HCT116 (cell line): Measurements from ENCODE around the gene GNG12. TPM values are rescaled to one million over a fixed set of nuclear protein-coding genes. Genes with fewer than 3 reads are reported as not detected.

ENCODE experiments used
- ATAC-seq: fragments of 200-7000 bp; cut with Tn5 transposase; 2 replicates; pipeline ENCODE4 v1.9.1; 2020; ENCODE audit warnings: mild to moderate bottlenecking, moderate library complexity
- BruUV-seq: library from RNA; stranded (reverse); fragments of 400-500 nt; replicated peaks from 2 replicates; lab custom pipeline; 2021; lab: Mats Ljungman, UMichigan
- CTCF ChIA-PET: fragments of 300-600 bp; sonication (Branson Sonifier 250); formaldehyde crosslinking; loops from one replicate; lab custom pipeline; 2021; ENCODE audit warnings: antibody characterized with exemption; lab: Charles Lee
- POLR2A ChIA-PET: fragments of 300-600, 350-600 bp; sonication (Branson Sonifier 250); formaldehyde crosslinking; loops from one replicate; lab custom pipeline; 2021; ENCODE audit warnings: antibody characterized with exemption; lab: Charles Lee
- RAD21 ChIA-PET, 2 experiments: fragments of 300-600 bp; sonication (Branson Sonifier 250); formaldehyde crosslinking; loops; one replicate each; lab custom pipeline; 2023; ENCODE audit warnings: low total read pairs in 2 of 2; ENCODE audit not compliant: uncharacterized antibody in 2 of 2, unreplicated experiment in 2 of 2, low non-redundant PET in 1 of 2; lab: Charles Lee
- DNase-seq: peaks from one replicate; pipeline ENCODE4 v3.0.0-alpha.2; 2010; ENCODE audit warnings: low read depth, low spot score
- H2AFZ ChIP-seq: fragments of 200-600 bp; shearing (Covaris generic), sonication (generic); 2 replicates; pipeline ENCODE4 v1.6.1; 2017; ENCODE audit warnings: low read depth, mixed run types, mixed read lengths, antibody characterized with exemption, low read length; ENCODE audit not compliant: poor library complexity, severe bottlenecking
- H3K27ac ChIP-seq: 2 replicates; pipeline ENCODE4 v1.5.1; 2012; ENCODE audit warnings: low read depth, low read length
- H3K27me3 ChIP-seq: fragments of 200-600 bp; sonication (generic); 2 replicates; pipeline ENCODE4 v1.6.1; 2016; ENCODE audit warnings: mixed run types, low read length, mixed read lengths; ENCODE audit not compliant: insufficient read depth
- H3K36me3 ChIP-seq, 2 experiments: fragments of 200-500 bp in 1 of 2; fragments of 200-600 bp in 1 of 2; sonication (Bioruptor generic) in 1 of 2; sonication (generic) in 1 of 2; 2 replicates each; pipeline versions ENCODE4 v1.5.1 to v1.6.1; 2014 to 2016; ENCODE audit warnings: low read length in 2 of 2, inconsistent platforms in 1 of 2, mixed read lengths in 1 of 2, mixed run types in 1 of 2; ENCODE audit not compliant: insufficient read depth in 2 of 2, control insufficient read depth in 1 of 2
- H3K4me1 ChIP-seq, 2 experiments: fragments of 200-600 bp in 1 of 2; sonication (generic) in 1 of 2; 2 replicates each; pipeline versions ENCODE4 v1.5.1 to v1.6.1; 2012 to 2017; ENCODE audit warnings: low read length in 2 of 2, inconsistent platforms in 1 of 2, mild to moderate bottlenecking in 1 of 2, mixed read lengths in 1 of 2, mixed run types in 1 of 2, moderate library complexity in 1 of 2; ENCODE audit not compliant: insufficient read depth in 2 of 2, control insufficient read depth in 1 of 2
- H3K4me2 ChIP-seq: fragments of 200-600 bp; sonication (generic); 2 replicates; pipeline ENCODE4 v1.6.1; 2017; ENCODE audit warnings: mixed run types, low read length, mixed read lengths
- H3K4me3 ChIP-seq, 2 experiments: fragments of 200-600 bp in 1 of 2; sonication (generic) in 1 of 2; replicated peaks in 1 of 2; 2 replicates each; pipeline ENCODE4 v1.5.1; 2011 to 2016; ENCODE audit warnings: low read length in 2 of 2, control low read depth in 1 of 2, low read depth in 1 of 2, mild to moderate bottlenecking in 1 of 2, mixed read lengths in 1 of 2, mixed run types in 1 of 2
- H3K79me2 ChIP-seq: fragments of 200-600 bp; sonication (generic); 2 replicates; pipeline ENCODE4 v1.6.1; 2017; ENCODE audit warnings: mild to moderate bottlenecking, mixed run types, low read length, moderate library complexity, mixed read lengths; ENCODE audit not compliant: insufficient read depth
- H3K9ac ChIP-seq: fragments of 200-600 bp; sonication (generic); 2 replicates; pipeline ENCODE4 v1.6.1; 2016; ENCODE audit warnings: low read length, mixed read lengths
- H3K9me2 ChIP-seq: fragments of 200-600 bp; sonication (generic), shearing (Covaris generic); 2 replicates; pipeline ENCODE4 v1.6.1; 2017; ENCODE audit warnings: mixed run types, mild to moderate bottlenecking, moderate library complexity; ENCODE audit not compliant: insufficient read depth
- H3K9me3 ChIP-seq, 2 experiments: fragments of 200-500 bp in 1 of 2; fragments of 200-600 bp in 1 of 2; sonication (Bioruptor generic) in 1 of 2; sonication (generic) in 1 of 2; 2 replicates each; pipeline ENCODE4 v1.6.1; 2014 to 2017; ENCODE audit warnings: low read length in 2 of 2, mixed read lengths in 2 of 2, inconsistent platforms in 1 of 2, low read depth in 1 of 2, mild to moderate bottlenecking in 1 of 2, mixed run types in 1 of 2, moderate library complexity in 1 of 2; ENCODE audit not compliant: control insufficient read depth in 1 of 2, insufficient read depth in 1 of 2
- H4K20me1 ChIP-seq: fragments of 200-600 bp; sonication (generic), shearing (Covaris generic); 2 replicates; pipeline ENCODE4 v1.6.1; 2017; ENCODE audit warnings: mixed run types, mild to moderate bottlenecking, moderate library complexity; ENCODE audit not compliant: insufficient read depth
- CBX3 ChIP-seq: IDR thresholded peaks from 2 replicates; pipeline ENCODE4 v1.6.1; 2012; ENCODE audit warnings: low read depth
- CEBPB ChIP-seq: IDR thresholded peaks from 2 replicates; pipeline ENCODE4 v1.6.1; 2012; ENCODE audit warnings: low read depth
- CTCF ChIP-seq, 3 experiments: fragments of 200-600 bp in 1 of 3; sonication (generic) in 1 of 3; IDR thresholded peaks in 2 of 3; conservative IDR thresholded peaks in 1 of 3; 2 replicates each; pipeline ENCODE4 v1.5.1; 2012 to 2017; ENCODE audit warnings: low read depth in 2 of 3, low read length in 2 of 3, antibody characterized with exemption in 1 of 3, borderline replicate concordance in 1 of 3, control low read depth in 1 of 3, mild to moderate bottlenecking in 1 of 3, mixed read lengths in 1 of 3, mixed run types in 1 of 3, moderate library complexity in 1 of 3; ENCODE audit not compliant: insufficient read depth in 1 of 3
- ELF1 ChIP-seq: IDR thresholded peaks from 2 replicates; pipeline ENCODE4 v1.6.1; 2012; ENCODE audit warnings: low read depth, borderline replicate concordance
- EZH2 ChIP-seq: fragments of 200-600 bp; sonication (generic); IDR thresholded peaks from 2 replicates; pipeline ENCODE4 v1.6.1; 2017; ENCODE audit warnings: antibody characterized with exemption, mixed run types
- EZH2phosphoT487 ChIP-seq: fragments of 200-600 bp; IDR thresholded peaks from 2 replicates; pipeline ENCODE4 v1.6.1; 2018; ENCODE audit warnings: antibody characterized with exemption, borderline replicate concordance
- FOSL1 ChIP-seq: IDR thresholded peaks from 2 replicates; pipeline ENCODE4 v1.6.1; 2012; ENCODE audit warnings: low read depth
- JUND ChIP-seq: IDR thresholded peaks from 2 replicates; pipeline ENCODE4 v1.6.1; 2012
- POLR2A ChIP-seq: IDR thresholded peaks from 2 replicates; pipeline ENCODE4 v1.7.0; 2011; ENCODE audit warnings: borderline replicate concordance; ENCODE audit not compliant: insufficient read depth, insufficient read length; ENCODE audit errors: extremely low read depth
- REST ChIP-seq: IDR thresholded peaks from 2 replicates; pipeline ENCODE4 v1.6.1; 2012; ENCODE audit warnings: low read depth
- SIN3A ChIP-seq: IDR thresholded peaks from 2 replicates; pipeline ENCODE4 v1.6.1; 2012; ENCODE audit warnings: low read depth
- YY1 ChIP-seq: IDR thresholded peaks from 2 replicates; pipeline ENCODE4 v1.6.1; 2011; ENCODE audit warnings: low read length, low read depth, moderate library complexity, mild to moderate bottlenecking; ENCODE audit not compliant: insufficient replicate concordance; ENCODE audit errors: extremely low read depth
- ZFX ChIP-seq: fragments of 450-650 bp; IDR thresholded peaks from 2 replicates; pipeline ENCODE4 v1.6.1; 2017
- ZNF274 ChIP-seq: fragments of 200-500 bp; sonication (Bioruptor generic); IDR thresholded peaks from 2 replicates; pipeline ENCODE4 v1.6.1; 2014; ENCODE audit warnings: mild to moderate bottlenecking, low read depth, low read length, inconsistent platforms
- intact Hi-C: fragments of 100-400 bp; cut with micrococcal nuclease; formaldehyde crosslinking; loops from 2 replicates; pipeline ENCODE4 v1.10.0; 2022
- total RNA-seq: library from RNA; stranded (reverse); gene quantifications from one replicate; pipeline ENCODE4 v1.2.1, GENCODE V29; 2021; ENCODE audit not compliant: unreplicated experiment
- TF ChIP-seq, protein P1 (sequence below): IDR thresholded peaks from 2 replicates; pipeline ENCODE4 v1.6.1; 2012
- TF ChIP-seq, protein P2 (sequence below): IDR thresholded peaks from 2 replicates; pipeline ENCODE4 v1.6.1; 2011; ENCODE audit warnings: mild to moderate bottlenecking, low read length, moderate library complexity; ENCODE audit not compliant: insufficient replicate concordance; ENCODE audit errors: extremely low read depth
- TF ChIP-seq, protein P3 (sequence below): IDR thresholded peaks from 2 replicates; pipeline ENCODE4 v1.6.1; 2012

GNG12 gene
- total RNA-seq, 1 experiment from 2014 or later: 49.6 TPM

DNA sequence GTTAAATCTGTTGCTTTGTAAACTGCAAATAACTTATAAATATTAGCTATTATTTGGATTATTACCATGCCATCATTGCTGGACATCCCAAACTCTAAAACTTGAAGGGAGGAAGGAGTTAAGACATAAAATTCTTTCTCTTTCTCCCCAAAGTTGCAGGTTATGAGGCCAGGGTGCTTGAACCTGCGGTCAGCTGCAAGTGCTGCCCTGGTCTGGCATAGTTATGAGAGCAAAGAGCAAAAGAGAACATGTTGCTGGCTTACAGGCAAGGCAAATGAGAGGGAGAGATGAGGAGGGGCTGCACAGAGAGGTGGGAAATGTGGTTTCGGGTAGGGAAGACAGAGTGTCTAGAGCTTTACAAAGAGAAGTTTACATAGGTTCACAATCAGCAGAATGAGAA, 117.4 kb downstream of the GNG12 start:
- TF ChIP-seq CBX3: no peak
- no peak for TF ChIP-seq FOSL1
- TF ChIP-seq CTCF (IDR thresholded peaks at IDR 0.05 in 2 of 3, conservative IDR thresholded peaks at IDR 0.05 in 1 of 3; ENCODE audit: borderline replicate concordance in 1 of 3, insufficient read depth in 1 of 3, low read depth in 2 of 3, low read length in 2 of 3): no peak
- TF ChIP-seq, protein P1, sequence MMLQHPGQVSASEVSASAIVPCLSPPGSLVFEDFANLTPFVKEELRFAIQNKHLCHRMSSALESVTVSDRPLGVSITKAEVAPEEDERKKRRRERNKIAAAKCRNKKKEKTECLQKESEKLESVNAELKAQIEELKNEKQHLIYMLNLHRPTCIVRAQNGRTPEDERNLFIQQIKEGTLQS: no peak
- TF ChIP-seq SIN3A: no peak
- TF ChIP-seq POLR2A: no peak
- TF ChIP-seq CEBPB: no peak
- TF ChIP-seq YY1: no peak
- TF ChIP-seq, protein P2, sequence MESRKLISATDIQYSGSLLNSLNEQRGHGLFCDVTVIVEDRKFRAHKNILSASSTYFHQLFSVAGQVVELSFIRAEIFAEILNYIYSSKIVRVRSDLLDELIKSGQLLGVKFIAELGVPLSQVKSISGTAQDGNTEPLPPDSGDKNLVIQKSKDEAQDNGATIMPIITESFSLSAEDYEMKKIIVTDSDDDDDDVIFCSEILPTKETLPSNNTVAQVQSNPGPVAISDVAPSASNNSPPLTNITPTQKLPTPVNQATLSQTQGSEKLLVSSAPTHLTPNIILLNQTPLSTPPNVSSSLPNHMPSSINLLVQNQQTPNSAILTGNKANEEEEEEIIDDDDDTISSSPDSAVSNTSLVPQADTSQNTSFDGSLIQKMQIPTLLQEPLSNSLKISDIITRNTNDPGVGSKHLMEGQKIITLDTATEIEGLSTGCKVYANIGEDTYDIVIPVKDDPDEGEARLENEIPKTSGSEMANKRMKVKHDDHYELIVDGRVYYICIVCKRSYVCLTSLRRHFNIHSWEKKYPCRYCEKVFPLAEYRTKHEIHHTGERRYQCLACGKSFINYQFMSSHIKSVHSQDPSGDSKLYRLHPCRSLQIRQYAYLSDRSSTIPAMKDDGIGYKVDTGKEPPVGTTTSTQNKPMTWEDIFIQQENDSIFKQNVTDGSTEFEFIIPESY: no peak
- TF ChIP-seq, protein P3, sequence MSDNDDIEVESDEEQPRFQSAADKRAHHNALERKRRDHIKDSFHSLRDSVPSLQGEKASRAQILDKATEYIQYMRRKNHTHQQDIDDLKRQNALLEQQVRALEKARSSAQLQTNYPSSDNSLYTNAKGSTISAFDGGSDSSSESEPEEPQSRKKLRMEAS: no peak
- no peak for TF ChIP-seq ELF1
- no peak for TF ChIP-seq EZH2phosphoT487
- TF ChIP-seq ZNF274: no peak
- TF ChIP-seq ZFX: no peak
- no peak for TF ChIP-seq EZH2
- no peak for TF ChIP-seq JUND
- TF ChIP-seq REST: no peak
- Histone ChIP-seq H3K27me3 (no peaks in the 10 kb centered on the region), H3K79me2 (no peaks in the 10 kb centered on the region), H3K9me3 (no peaks in the 10 kb centered on the region), H4K20me1 (no peaks in the 10 kb centered on the region), H3K4me1 (peaks cover 65 to 74% of the 10 kb centered on the region in 2 experiments), H3K4me2 (no peak overlapping the region), H2AFZ (no peak overlapping the region), H3K4me3 (no peak overlapping the region), H3K9ac (no peak overlapping the region), H3K36me3 (no peaks in the 10 kb centered on the region), H3K9me2 (no peaks in the 10 kb centered on the region), H3K27ac (no peak overlapping the region)
- POLR2A ChIA-PET: interaction anchor here (0.7 to 1.4 kb wide), 4 partner anchors 12 to 31 kb away, joined by 3 to 4 read pairs (median 3); partner anchors contain the start of gene GADD45A
- no TSS peak for BruUV-seq
- RAD21 ChIA-PET: no interaction called here
- intact Hi-C loops: no loop called here
- CTCF ChIA-PET: interaction anchor here (0.8 to 1.2 kb wide), 2 partner anchors 15 to 45 kb away, joined by 3 read pairs; no protein-coding TSS in a partner anchor
- DNase-seq (no peak), ATAC-seq (no peak)
